Liver (tissue), 9 donors: Measurements from ENCODE around the gene NNMT. TPM values are rescaled to one million over a fixed set of nuclear protein-coding genes. Genes with fewer than 3 reads are reported as not detected.

Source experiments
- DNase-seq: peaks from one replicate; pipeline ENCODE4 v3.0.0-alpha.2; 2017; ENCODE audit warnings: low spot score
- H3K27ac ChIP-seq, 2 donors: one replicate each; pipeline ENCODE4 v1.7.0; 2013; ENCODE audit warnings: inconsistent platforms in 2 of 2, low read length in 2 of 2, control low read depth in 1 of 2, low read depth in 1 of 2, mild to moderate bottlenecking in 1 of 2
- H3K27me3 ChIP-seq, 4 donors: one replicate each; pipeline versions ENCODE4 v1.6.1 to v1.7.0; 2013; ENCODE audit warnings: low read length in 3 of 4, inconsistent platforms in 1 of 4, mild to moderate bottlenecking in 1 of 4, moderate library complexity in 1 of 4; ENCODE audit not compliant: control insufficient read depth in 4 of 4, insufficient read depth in 4 of 4
- H3K36me3 ChIP-seq, 4 donors: one replicate each; pipeline versions ENCODE4 v1.6.1 to v1.7.0; 2013; ENCODE audit warnings: low read length in 3 of 4, mild to moderate bottlenecking in 3 of 4, low read depth in 1 of 4, moderate library complexity in 1 of 4; ENCODE audit not compliant: control insufficient read depth in 4 of 4, insufficient read depth in 3 of 4
- H3K4me1 ChIP-seq, 4 donors: one replicate each; pipeline versions ENCODE4 v1.6.1 to v1.7.0; 2013; ENCODE audit warnings: low read length in 3 of 4, mild to moderate bottlenecking in 3 of 4, moderate library complexity in 1 of 4; ENCODE audit not compliant: control insufficient read depth in 4 of 4, insufficient read depth in 4 of 4
- H3K4me3 ChIP-seq, 3 donors: one replicate each; pipeline versions ENCODE4 v1.6.1 to v1.7.0; 2013; ENCODE audit warnings: low read length in 3 of 3, control low read depth in 1 of 3, low read depth in 1 of 3, mild to moderate bottlenecking in 1 of 3
- H3K9ac ChIP-seq, 2 donors: one replicate each; pipeline ENCODE4 v1.7.0; 2013; ENCODE audit warnings: low read length in 2 of 2, mild to moderate bottlenecking in 2 of 2, moderate library complexity in 2 of 2, control low read depth in 1 of 2, low read depth in 1 of 2
- H3K9me3 ChIP-seq, 4 donors: one replicate each; pipeline versions ENCODE4 v1.6.1 to v1.7.0; 2013; ENCODE audit warnings: low read length in 3 of 4; ENCODE audit not compliant: control insufficient read depth in 4 of 4
- FOXA1 ChIP-seq: IDR thresholded peaks from 2 replicates; pipeline ENCODE4 v1.6.1; 2016; ENCODE audit warnings: antibody characterized with exemption
- FOXA2 ChIP-seq: IDR thresholded peaks from 2 replicates; pipeline ENCODE4 v1.6.1; 2016; ENCODE audit warnings: antibody characterized with exemption
- GABPA ChIP-seq, 2 donors: IDR thresholded peaks in 1 of 2; conservative IDR thresholded peaks in 1 of 2; 2 replicates each; pipeline ENCODE4 v1.6.1; 2016; ENCODE audit warnings: antibody characterized with exemption in 2 of 2, mild to moderate bottlenecking in 1 of 2, moderate library complexity in 1 of 2
- HNF4A ChIP-seq, 2 donors: conservative IDR thresholded peaks; 2 replicates each; pipeline ENCODE4 v1.6.1; 2016; ENCODE audit warnings: antibody characterized with exemption in 2 of 2, mild to moderate bottlenecking in 2 of 2
- HNF4G ChIP-seq: IDR thresholded peaks from 2 replicates; pipeline ENCODE4 v1.6.1; 2016; ENCODE audit warnings: antibody characterized with exemption
- JUND ChIP-seq, 2 donors: IDR thresholded peaks; 2 replicates each; pipeline ENCODE4 v1.6.1; 2016; ENCODE audit warnings: antibody characterized with exemption in 2 of 2
- NR2F2 ChIP-seq: IDR thresholded peaks from 2 replicates; pipeline ENCODE4 v1.6.1; 2016; ENCODE audit warnings: antibody characterized with exemption
- RAD21 ChIP-seq, 2 donors: IDR thresholded peaks; 2 replicates each; pipeline ENCODE4 v1.6.1; 2016; ENCODE audit warnings: antibody characterized with exemption in 2 of 2, mild to moderate bottlenecking in 2 of 2
- REST ChIP-seq: IDR thresholded peaks from 2 replicates; pipeline ENCODE4 v1.6.1; 2016; ENCODE audit warnings: antibody characterized with exemption, mild to moderate bottlenecking
- RXRA ChIP-seq, 2 donors: IDR thresholded peaks; 2 replicates each; pipeline ENCODE4 v1.6.1; 2017 to 2018; ENCODE audit warnings: antibody characterized with exemption in 2 of 2, mild to moderate bottlenecking in 1 of 2
- SP1 ChIP-seq: IDR thresholded peaks from 2 replicates; pipeline ENCODE4 v1.6.1; 2018; ENCODE audit warnings: antibody characterized with exemption, mild to moderate bottlenecking
- TAF1 ChIP-seq: conservative IDR thresholded peaks from 2 replicates; pipeline ENCODE4 v1.6.1; 2016; ENCODE audit warnings: antibody characterized with exemption, mild to moderate bottlenecking
- YY1 ChIP-seq: IDR thresholded peaks from 2 replicates; pipeline ENCODE4 v1.6.1; 2016; ENCODE audit warnings: antibody characterized with exemption, mild to moderate bottlenecking
- WGBS: extraction: QIAGEN DNeasy Blood & Tissue Kit; methylation state at CpG from one replicate; pipeline ENCODE4 v1.1.7; 2013; 5-methylcytosine and 5-hydroxymethylcytosine counted together
- polyA plus RNA-seq, 2 donors: library from polyadenylated mRNA; stranded (reverse) in 1 of 2; unstranded in 1 of 2; fragments of 200-250 nt in 1 of 2; fragments of >200 nt in 1 of 2; fragmentation: Nextera tagmentation in 1 of 2; extraction: Ambion mirVana in 1 of 2; gene quantifications; one replicate each; pipeline versions ENCODE4 v1.2.1 to v1.2.3, GENCODE V29; 2013 to 2015
- total RNA-seq, 2 donors: library from RNA; depleted of rRNA; stranded (reverse); fragments of >200 nt; gene quantifications; one replicate each; pipeline ENCODE4 v1.2.3, GENCODE V29; 2014
- TF ChIP-seq, protein P1 (sequence below): fragments of 150-350 bp; IDR thresholded peaks from 2 replicates; pipeline ENCODE4 v1.5.1; 2017; ENCODE audit warnings: improper control_type of control experiment, low read depth, low read length; ENCODE audit not compliant: missing input control
- donor health status: healthy.
- donor health status: healthy.
- donor health status: healthy.
- donor health status: healthy.
- donor health status: healthy.

NNMT gene
- total and polyA plus RNA-seq, 4 donors, result 0.47 to 3,724 (median 2,877) TPM

DNA sequence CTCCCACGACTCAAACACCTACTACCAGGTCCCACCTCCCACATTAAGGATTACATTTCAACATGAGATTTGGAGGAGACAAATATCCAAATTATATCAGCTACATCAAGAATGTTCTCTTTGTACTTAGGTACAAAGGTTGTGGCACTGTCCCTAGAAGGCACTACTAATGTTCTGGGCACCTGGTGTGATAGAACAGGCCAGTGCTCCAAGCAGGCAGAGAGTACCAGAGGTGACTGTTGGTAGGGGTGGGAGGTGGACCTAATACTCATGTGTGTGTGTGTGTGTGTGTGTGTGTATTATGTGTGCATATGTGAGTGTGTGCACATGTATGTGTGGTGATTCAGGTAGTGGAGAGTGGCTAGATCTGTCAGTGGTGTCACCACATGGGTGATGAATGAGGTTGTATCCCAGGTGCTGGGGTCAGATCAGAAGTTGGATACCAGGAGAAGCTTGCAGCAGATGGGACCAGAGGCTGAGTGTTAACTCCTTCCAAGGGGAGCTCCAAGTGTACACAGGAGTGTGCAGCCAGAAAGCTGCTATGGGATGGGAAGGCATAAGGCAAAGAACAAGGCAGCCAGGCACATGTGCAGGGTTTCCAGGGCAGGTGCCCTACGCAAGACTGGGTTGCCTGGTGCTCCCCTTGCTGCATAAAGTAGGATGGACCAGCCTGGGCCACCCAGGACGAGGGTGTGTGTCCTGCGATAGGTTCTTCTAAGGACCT lies 17.7 kb upstream of the NNMT start:
- no peaks in the 10 kb centered on the region for H3K9me3 ChIP-seq
- no peaks in the 10 kb centered on the region for H3K27me3 ChIP-seq
- H3K4me3 ChIP-seq, result no peak overlapping the region
- DNase-seq, result no peak
- TF ChIP-seq HNF4G (peak; percentile 67), HNF4A (conservative IDR thresholded peaks at IDR 0.05) (peak; percentile 87 to 93), RXRA (IDR thresholded peaks at IDR 0.05) (peak in 1 of 2 donors; percentile 46), FOXA2 (no peak)
- no peak overlapping the region for H3K9ac ChIP-seq
- WGBS, result 77% methylated on average over 4 of the region's 4 CpGs
- H3K4me1 ChIP-seq, result peaks cover 9 to 62% (median 35%) of the 10 kb centered on the region in 4 donors
- peak overlapping the region; percentile 56 to 72 for H3K27ac ChIP-seq
- H3K36me3 ChIP-seq, result no peaks in the 10 kb centered on the region

GRCh38 chr11:114279792-114280546 lies 16.2 kb upstream of the NNMT start:
- TF ChIP-seq JUND (IDR thresholded peaks at IDR 0.05) (no peak), FOXA1 (no peak), REST (no peak), RAD21 (IDR thresholded peaks at IDR 0.05) (no peak), FOXA2 (no peak)
- Histone ChIP-seq H3K27ac (peak overlapping the region in 1 of 2 donors; percentile 4), H3K9me3 (no peaks in the 10 kb centered on the region), H3K36me3 (no peaks in the 10 kb centered on the region), H3K4me3 (no peak overlapping the region), H3K27me3 (no peaks in the 10 kb centered on the region), H3K4me1 (peaks cover 7 to 54% (median 29%) of the 10 kb centered on the region in 4 donors), H3K9ac (no peak overlapping the region)
- no peak for DNase-seq
- WGBS, result 93% methylated on average over 9 of the region's 9 CpGs

DNA sequence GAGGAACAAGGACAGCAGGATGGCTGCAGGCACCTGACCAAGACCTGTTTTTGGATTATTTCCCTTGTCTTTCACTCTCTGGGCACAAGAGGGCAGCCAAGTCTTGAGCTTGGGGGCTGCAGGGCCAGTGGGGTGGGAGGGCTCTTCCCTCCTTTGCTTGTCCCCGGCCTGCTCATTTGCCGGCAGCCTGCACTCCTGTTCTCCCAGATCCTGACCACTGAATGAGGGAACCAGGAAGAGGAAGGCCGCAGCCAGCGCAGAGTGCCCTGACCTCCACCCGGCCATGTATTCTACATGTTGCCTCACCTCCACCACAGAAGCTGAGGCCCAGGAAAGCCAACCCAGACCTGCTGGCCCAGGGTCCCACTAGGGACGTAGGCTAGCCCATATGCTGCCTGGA lies 15.5 kb upstream of the NNMT start:
- DNase-seq, result no peak
- Histone ChIP-seq H3K4me1 (peaks cover 7 to 47% (median 26%) of the 10 kb centered on the region in 4 donors), H3K27me3 (no peaks in the 10 kb centered on the region), H3K4me3 (peak overlapping the region in 1 of 3 donors; percentile 5), H3K27ac (peak overlapping the region; percentile 58 to 74), H3K36me3 (no peaks in the 10 kb centered on the region), H3K9me3 (no peaks in the 10 kb centered on the region), H3K9ac (peak overlapping the region in 1 of 2 donors; percentile 14)
- 32% methylated on average over 6 of the region's 6 CpGs for WGBS
- TF ChIP-seq GABPA (IDR thresholded peaks at IDR 0.05 in 1 of 2, conservative IDR thresholded peaks at IDR 0.05 in 1 of 2) (no peak), TAF1 (peak; percentile 90), RAD21 (IDR thresholded peaks at IDR 0.05) (peak; percentile 94 to 98), NR2F2 (no peak), REST (no peak), SP1 (peak; percentile 71), RXRA (IDR thresholded peaks at IDR 0.05) (peak; percentile 56 to 67), FOXA1 (no peak), HNF4A (conservative IDR thresholded peaks at IDR 0.05) (peak; percentile 31 to 63), YY1 (peak; percentile 65)
- TF ChIP-seq, protein P1, sequence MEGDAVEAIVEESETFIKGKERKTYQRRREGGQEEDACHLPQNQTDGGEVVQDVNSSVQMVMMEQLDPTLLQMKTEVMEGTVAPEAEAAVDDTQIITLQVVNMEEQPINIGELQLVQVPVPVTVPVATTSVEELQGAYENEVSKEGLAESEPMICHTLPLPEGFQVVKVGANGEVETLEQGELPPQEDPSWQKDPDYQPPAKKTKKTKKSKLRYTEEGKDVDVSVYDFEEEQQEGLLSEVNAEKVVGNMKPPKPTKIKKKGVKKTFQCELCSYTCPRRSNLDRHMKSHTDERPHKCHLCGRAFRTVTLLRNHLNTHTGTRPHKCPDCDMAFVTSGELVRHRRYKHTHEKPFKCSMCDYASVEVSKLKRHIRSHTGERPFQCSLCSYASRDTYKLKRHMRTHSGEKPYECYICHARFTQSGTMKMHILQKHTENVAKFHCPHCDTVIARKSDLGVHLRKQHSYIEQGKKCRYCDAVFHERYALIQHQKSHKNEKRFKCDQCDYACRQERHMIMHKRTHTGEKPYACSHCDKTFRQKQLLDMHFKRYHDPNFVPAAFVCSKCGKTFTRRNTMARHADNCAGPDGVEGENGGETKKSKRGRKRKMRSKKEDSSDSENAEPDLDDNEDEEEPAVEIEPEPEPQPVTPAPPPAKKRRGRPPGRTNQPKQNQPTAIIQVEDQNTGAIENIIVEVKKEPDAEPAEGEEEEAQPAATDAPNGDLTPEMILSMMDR, result peak; percentile 79
